SW 1271 (cell line): Measurements from ENCODE around the gene STPG4.
"Not testable (repeated sequence)": the region's sequence is repeated elsewhere in the genome, so short reads cannot be mapped to it uniquely, and the experiment has no call there.

Experiments
- DNase-seq, 2 experiments: peaks; one replicate each; lab custom pipeline; 2025; lab: John Stamatoyannopoulos, UW

STPG4 gene

DNA sequence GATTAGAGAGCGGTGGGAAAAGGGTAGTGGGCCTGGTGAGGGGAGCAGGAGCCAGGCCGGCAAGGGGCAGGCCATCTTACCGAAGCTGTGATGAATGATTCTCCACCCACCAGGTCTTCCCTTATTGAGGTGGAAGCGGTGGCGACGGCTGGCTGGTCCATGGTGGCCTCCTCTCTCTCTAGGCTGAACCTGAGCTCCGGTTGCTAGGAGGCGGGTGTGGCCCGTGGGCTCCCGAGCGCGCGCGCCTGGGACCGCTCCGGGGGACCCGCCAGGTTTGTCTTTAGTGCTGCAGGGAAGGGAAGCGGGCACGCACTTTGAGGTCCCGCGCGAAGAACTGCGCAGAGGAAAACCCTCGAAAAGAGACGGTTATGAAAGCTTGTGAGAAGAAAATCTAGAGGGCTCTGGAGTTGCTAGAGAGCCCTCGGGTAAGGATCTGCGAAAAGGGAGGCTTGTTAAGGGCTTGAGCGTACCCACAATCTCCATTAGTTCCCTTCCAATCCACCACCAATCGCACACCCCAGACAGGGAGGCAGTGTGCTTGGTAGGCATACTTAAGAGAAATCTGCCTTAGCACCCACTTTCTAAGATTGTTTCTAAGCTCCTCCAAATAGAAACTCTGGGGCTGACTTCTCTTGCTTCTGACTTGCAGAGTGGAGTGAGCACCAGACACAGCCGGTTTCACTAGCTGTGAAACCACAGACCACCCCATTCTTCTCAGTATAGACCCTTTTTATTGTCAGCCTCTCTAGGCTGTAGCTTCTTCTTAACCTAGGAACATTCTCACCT, at the start of gene STPG4:
STPG4 (minus strand) TSS at position 218 of the 786 bp plus-strand sequence; CDS start at position 161, 57 bp downstream.
- no peak for DNase-seq

- no peak for DNase-seq
Observed at GRCh38 chr2:47204691-47205090, 49.6 kb upstream of the STPG4 start.

- DNase-seq, result no peak
Observed at GRCh38 chr2:47203995-47204394, 48.9 kb upstream of the STPG4 start.

- no peak for DNase-seq
Observed at GRCh38 chr2:47201224-47201623, 46.1 kb upstream of the STPG4 start.

GRCh38 chr2:47198985-47199451, 43.9 kb upstream of the STPG4 start:
- no peak for DNase-seq

- no peak for DNase-seq
Observed at GRCh38 chr2:47196499-47196898, 41.4 kb upstream of the STPG4 start.

DNA sequence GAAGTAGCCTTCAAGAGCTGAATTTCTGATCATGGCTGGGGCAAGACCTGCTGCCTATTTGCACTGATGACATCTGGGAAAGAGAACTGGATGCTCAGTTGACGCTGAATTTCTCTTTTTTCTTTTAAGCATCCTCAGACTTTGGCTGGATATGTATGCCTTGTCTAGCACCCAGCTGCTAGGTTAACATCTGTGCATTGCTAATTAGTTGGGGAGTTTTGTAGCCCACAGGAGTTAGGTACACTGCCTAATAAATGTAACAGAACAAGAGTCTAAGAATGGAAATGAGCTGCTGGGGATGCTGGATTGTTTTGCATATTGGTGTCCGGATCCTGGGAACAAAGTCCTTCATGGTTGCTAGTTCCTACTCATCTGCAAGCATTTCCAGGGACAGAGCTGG, 40.9 kb upstream of the STPG4 start:
- no peak for DNase-seq

- DNase-seq, result no peak
Observed at GRCh38 chr2:47195148-47195547, 40.0 kb upstream of the STPG4 start.

DNA sequence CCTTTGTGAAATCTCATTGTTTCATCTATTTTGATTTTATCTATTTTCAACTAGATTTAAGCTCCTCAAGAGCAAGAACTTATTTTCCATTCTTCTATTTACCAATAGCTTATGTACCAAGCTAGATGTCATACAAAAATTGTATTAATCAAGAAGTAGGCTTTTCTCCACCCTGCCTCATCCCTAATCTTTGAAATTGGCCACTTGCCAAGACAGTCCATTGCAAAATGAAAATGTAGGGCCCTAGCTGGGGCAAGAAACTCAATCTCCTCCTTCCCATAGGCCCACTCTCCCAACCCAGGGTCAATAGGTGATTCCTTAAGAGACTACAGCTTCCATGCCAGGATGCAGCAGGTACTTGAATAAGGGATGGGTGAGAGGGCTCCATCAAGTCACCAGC, 39.3 kb upstream of the STPG4 start:
- DNase-seq, result no peak

GRCh38 chr2:47193607-47194006, 38.5 kb upstream of the STPG4 start:
- DNase-seq, result no peak

- no peak for DNase-seq
Observed at GRCh38 chr2:47190188-47190881, 35.2 kb upstream of the STPG4 start.

DNA sequence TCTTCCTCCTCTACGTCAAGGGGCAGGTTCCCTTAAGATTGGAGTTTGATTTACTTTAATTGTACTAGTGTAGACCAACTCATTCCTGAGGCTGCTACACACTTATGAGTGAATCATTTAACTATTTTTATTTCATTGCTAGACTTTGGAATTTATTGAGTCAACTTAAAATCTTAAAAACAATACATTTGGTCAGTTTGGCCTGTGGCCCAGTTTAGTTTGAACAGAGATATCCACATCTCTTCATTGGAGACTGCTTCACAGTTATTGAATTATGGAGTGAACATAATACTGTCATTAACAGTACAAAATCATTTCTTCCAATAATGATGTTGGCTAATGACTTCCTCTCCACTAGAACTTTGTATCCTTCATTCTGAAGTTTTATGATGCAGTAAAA, 34.5 kb upstream of the STPG4 start:
- no peak for DNase-seq

- DNase-seq, result no peak
Observed at GRCh38 chr2:47187069-47187468, 32.0 kb upstream of the STPG4 start.

DNA sequence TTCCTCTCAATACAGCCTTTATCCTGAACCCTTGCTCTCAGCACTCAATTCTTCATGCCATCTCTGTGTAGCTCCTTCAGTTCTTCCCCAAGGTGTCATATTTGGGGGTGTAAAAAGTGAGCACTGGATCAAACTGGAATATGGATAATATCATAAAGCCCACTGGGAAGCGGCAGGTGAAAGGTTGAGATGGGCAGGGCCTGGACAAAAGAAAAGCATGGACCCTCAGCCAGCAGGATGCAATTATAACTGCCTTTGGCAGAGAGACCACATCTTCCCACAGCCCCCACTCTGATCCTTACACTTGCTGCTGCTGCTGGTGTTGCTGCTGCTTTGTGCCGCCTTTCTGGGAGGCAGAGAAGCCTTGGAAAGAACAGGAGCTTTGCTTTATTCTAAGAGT, 31.2 kb upstream of the STPG4 start:
- no peak for DNase-seq

GRCh38 chr2:47185098-47185497, 30.0 kb upstream of the STPG4 start:
- DNase-seq, result not testable (repeated sequence)

DNA sequence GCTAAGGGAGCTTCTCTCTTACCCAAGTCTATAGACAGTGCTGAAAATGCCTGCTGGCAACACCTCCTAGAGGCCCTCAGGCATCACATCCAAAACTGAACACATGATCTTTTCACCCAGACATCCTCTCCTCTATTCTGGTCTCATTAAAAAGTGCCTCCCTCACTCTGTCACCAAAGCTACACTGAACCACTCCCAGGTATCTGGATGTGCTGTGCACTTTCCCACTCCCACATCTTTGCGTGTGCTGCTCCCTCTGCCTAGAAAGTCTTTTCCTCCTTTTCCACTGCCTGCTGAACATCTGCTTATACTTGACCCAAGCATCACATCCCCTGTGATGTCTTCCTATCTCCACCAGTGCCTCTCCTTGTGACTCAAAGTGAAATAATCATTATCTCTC, 26.1 kb upstream of the STPG4 start:
- DNase-seq, result no peak

GRCh38 chr2:47180531-47180930, 25.4 kb upstream of the STPG4 start:
- no peak for DNase-seq

GRCh38 chr2:47179388-47179787, 24.3 kb upstream of the STPG4 start:
- no peak for DNase-seq

DNA sequence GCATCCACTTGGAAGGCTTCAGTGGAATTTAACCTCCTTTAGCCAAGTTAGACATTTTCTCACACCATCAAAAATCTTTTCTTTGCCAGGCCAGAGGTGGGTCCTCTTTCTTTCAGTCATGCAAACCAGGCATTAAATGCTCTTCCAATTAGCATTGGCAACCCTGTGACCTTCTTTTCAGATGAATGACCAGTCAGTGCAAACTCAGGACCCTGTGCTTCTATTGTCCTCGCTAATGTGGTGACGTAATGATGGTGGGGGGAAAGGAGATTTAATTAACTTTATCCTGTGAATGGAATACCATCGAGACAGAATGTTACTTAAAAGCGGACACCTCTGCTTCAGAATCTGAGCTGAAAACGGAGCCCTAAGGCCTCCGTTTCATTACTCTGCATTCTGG, 23.2 kb upstream of the STPG4 start:
- no peak for DNase-seq

GRCh38 chr2:47177043-47177565, 22.0 kb upstream of the STPG4 start:
- no peak for DNase-seq

DNA sequence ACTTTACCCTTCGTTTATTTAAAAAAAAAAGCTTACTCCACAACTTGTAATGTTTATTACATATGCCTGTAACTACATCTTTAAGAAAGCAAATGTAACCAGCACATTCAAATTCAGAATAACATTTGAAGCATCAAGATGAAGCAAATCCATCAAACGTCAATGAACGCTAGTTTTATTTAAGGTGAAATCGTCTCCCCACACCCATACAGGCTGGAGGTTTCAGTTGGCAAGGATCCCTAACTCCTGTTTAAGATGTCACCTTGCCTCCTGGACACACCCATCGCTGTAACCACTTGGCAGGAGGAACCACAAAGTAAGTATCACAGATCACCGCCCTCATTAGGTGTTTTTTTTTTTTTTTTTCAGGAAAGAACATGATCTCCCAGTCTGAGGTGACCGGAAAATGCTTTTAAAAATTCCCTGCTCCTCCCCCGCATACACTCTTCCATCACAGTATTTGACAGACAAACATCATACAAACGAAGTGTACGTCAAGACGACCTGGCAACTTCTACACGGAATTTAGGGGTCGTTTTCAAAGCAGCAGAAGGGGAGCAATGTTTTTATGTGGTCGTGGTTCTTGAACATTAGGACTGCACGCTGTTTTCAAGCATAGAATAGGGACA, 19.7 kb upstream of the STPG4 start:
- DNase-seq, result peak; percentile 62 to 81

DNA sequence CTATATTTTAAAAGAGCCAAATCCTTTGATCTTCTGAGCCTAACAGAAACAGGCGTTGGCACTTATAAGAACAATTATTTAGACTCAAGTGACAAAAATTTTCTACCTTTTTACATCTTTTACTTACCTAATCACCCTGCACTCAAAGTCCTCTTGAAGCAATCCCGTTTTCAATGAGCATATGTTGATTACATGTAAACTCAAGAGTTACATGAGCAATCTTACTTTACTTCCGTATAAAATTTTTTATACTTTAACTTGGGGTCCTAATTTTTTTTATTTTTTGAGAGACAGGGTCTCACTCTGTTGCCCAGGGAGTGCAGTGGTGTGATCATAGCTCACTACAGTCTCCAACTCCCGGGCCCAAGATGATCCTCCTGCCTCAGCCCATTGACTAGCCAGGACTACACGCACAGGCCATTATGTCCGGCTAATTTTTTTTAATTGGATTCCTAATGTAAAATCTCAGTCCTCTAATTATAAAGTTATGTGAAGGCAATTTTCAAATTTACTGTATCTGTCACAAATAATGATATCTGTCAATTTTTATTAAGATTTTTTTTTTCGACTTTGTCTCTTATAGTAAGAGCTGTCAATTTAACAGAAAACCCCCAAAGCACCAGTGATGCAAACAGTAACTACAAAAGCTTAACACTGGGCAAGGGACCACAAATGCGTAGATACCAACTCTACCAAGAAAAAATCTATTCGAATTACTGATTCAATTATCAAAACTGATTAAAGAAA, 19.1 kb upstream of the STPG4 start:
- DNase-seq, result no peak
